Measurements from ENCODE around the gene ZSWIM5. TPM values are rescaled to one million over a fixed set of nuclear protein-coding genes. Genes with fewer than 3 reads are reported as not detected.
"Not testable (repeated sequence)": the region's sequence is repeated elsewhere in the genome, so short reads cannot be mapped to it uniquely, and the experiment has no call there.

ZSWIM5 gene
- total RNA-seq, 6 experiments from 2014 or later: 0.03 to 0.05 TPM; not detected in 4

GRCh38 chr1:45177452-45177851 is 29.0 kb downstream of the ZSWIM5 start:
- peaks cover 4% of the 10 kb centered on the region for H3K27me3 Mint-ChIP-seq (ENCODE audit: insufficient read depth)
- H3K27ac Mint-ChIP-seq: no peak overlapping the region
- H3K4me1 Mint-ChIP-seq (ENCODE audit: low read depth): no peaks in the 10 kb centered on the region
- peaks cover 13% of the 10 kb centered on the region for H3K9me3 Mint-ChIP-seq
- H3K36me3 Mint-ChIP-seq (ENCODE audit: low read depth): peaks cover 6% of the 10 kb centered on the region
- TF ChIP-seq, protein P1, sequence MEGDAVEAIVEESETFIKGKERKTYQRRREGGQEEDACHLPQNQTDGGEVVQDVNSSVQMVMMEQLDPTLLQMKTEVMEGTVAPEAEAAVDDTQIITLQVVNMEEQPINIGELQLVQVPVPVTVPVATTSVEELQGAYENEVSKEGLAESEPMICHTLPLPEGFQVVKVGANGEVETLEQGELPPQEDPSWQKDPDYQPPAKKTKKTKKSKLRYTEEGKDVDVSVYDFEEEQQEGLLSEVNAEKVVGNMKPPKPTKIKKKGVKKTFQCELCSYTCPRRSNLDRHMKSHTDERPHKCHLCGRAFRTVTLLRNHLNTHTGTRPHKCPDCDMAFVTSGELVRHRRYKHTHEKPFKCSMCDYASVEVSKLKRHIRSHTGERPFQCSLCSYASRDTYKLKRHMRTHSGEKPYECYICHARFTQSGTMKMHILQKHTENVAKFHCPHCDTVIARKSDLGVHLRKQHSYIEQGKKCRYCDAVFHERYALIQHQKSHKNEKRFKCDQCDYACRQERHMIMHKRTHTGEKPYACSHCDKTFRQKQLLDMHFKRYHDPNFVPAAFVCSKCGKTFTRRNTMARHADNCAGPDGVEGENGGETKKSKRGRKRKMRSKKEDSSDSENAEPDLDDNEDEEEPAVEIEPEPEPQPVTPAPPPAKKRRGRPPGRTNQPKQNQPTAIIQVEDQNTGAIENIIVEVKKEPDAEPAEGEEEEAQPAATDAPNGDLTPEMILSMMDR (IDR thresholded peaks at IDR 0.05): no peak
- H3K4me3 Mint-ChIP-seq: no peak overlapping the region
- DNase-seq: no peak

- H3K9me3 Mint-ChIP-seq: no peaks in the 10 kb centered on the region
- no peak overlapping the region for H3K4me3 Mint-ChIP-seq
- H3K36me3 Mint-ChIP-seq (ENCODE audit: low read depth): no peaks in the 10 kb centered on the region
- no peak for DNase-seq
- H3K27me3 Mint-ChIP-seq (ENCODE audit: insufficient read depth): peaks cover 3% of the 10 kb centered on the region; the same call in 1 of the 2 replicates
- no peaks in the 10 kb centered on the region for H3K4me1 Mint-ChIP-seq (ENCODE audit: low read depth)
- TF ChIP-seq, protein P1 (IDR thresholded peaks at IDR 0.05): no peak
- no peak overlapping the region for H3K27ac Mint-ChIP-seq
Observed at GRCh38 chr1:45172764-45173163, 33.6 kb downstream of the ZSWIM5 start.

GRCh38 chr1:45172005-45172404 is 34.4 kb downstream of the ZSWIM5 start:
- DNase-seq: no peak
- no peaks in the 10 kb centered on the region for H3K36me3 Mint-ChIP-seq (ENCODE audit: low read depth)
- no peak overlapping the region for H3K27ac Mint-ChIP-seq
- TF ChIP-seq, protein P1 (IDR thresholded peaks at IDR 0.05): no peak
- H3K27me3 Mint-ChIP-seq (ENCODE audit: insufficient read depth): peaks cover 3% of the 10 kb centered on the region; the same call in 1 of the 2 replicates
- no peaks in the 10 kb centered on the region for H3K4me1 Mint-ChIP-seq (ENCODE audit: low read depth)
- no peaks in the 10 kb centered on the region for H3K9me3 Mint-ChIP-seq
- no peak overlapping the region for H3K4me3 Mint-ChIP-seq

DNA sequence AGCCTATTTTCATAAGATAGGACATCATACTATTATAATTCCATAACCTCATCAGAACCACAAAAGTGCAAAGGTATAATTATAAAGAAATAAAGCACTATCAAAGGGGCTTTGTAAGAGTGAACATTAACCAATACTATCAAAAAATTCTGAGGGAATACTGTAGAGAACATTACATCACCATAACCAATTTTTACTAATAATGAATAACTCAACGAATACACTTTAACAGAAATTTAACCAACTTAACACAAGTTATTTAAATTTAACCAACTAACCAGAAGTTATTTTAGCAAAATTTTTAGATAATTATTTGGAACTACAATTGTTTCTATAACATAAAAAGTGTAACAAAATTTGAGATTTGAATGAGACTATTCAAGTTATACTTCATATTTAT is 34.8 kb downstream of the ZSWIM5 start:
- Mint-ChIP-seq H3K4me3 (no peak overlapping the region), H3K9me3 (no peaks in the 10 kb centered on the region), H3K27me3 (ENCODE audit: insufficient read depth) (no peaks in the 10 kb centered on the region), H3K36me3 (ENCODE audit: low read depth) (no peaks in the 10 kb centered on the region), H3K4me1 (ENCODE audit: low read depth) (no peaks in the 10 kb centered on the region), H3K27ac (no peak overlapping the region)
- TF ChIP-seq, protein P1 (IDR thresholded peaks at IDR 0.05): no peak
- no peak for DNase-seq

- no peak for DNase-seq
- no peaks in the 10 kb centered on the region for H3K36me3 Mint-ChIP-seq (ENCODE audit: low read depth)
- H3K4me3 Mint-ChIP-seq: no peak overlapping the region
- no peak overlapping the region for H3K27ac Mint-ChIP-seq
- TF ChIP-seq, protein P1 (IDR thresholded peaks at IDR 0.05): no peak
- no peaks in the 10 kb centered on the region; the same call in 1 of the 2 replicates for H3K27me3 Mint-ChIP-seq (ENCODE audit: insufficient read depth)
- H3K9me3 Mint-ChIP-seq: no peaks in the 10 kb centered on the region
- no peaks in the 10 kb centered on the region for H3K4me1 Mint-ChIP-seq (ENCODE audit: low read depth)
Observed at GRCh38 chr1:45170151-45170742, 36.2 kb downstream of the ZSWIM5 start.

DNA sequence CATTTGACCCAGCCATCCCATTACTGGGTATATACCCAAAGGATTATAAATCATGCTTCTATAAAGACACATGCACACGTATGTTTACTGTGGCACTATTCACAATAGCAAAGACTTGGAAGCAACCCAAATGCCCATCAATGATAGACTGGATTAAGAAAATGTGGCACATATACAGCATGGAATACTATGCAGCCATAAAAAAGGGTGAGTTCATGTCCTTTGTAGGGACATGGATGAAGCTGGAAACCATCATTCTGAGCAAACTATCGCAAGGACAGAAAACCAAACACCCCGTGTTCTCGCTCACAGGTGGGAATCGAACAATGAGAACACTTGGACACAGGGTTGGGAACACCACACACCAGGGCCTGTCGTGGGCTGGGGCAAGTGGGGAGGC is 38.5 kb downstream of the ZSWIM5 start:
- H3K27ac Mint-ChIP-seq; H3K4me3 Mint-ChIP-seq; H3K4me1 Mint-ChIP-seq (ENCODE audit: low read depth); H3K27me3 Mint-ChIP-seq (ENCODE audit: insufficient read depth); H3K36me3 Mint-ChIP-seq (ENCODE audit: low read depth); DNase-seq: not testable (repeated sequence)
- H3K9me3 Mint-ChIP-seq: peaks cover 13% of the 10 kb centered on the region

DNA sequence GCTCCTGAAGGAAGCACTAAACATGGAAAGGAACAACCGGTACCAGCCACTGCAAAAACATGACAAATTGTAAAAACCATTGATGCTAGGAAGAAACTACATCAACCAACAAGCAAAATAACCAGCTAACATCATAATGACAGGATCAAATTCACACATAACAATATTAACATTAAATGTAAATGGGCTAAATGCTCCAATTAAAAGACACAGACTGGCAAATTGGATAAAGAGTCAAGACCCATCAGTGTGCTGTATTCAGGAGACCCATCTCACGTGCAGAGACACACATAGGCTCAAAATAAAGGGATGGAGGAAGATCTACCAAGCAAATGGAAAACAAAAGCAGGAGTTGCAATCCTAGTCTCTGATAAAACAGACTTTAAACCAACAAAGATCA is 42.1 kb downstream of the ZSWIM5 start:
- H3K36me3 Mint-ChIP-seq (ENCODE audit: low read depth); H3K4me1 Mint-ChIP-seq (ENCODE audit: low read depth); H3K4me3 Mint-ChIP-seq; H3K27ac Mint-ChIP-seq; DNase-seq; H3K27me3 Mint-ChIP-seq (ENCODE audit: insufficient read depth): not testable (repeated sequence)
- H3K9me3 Mint-ChIP-seq: peaks cover 13% of the 10 kb centered on the region

DNA sequence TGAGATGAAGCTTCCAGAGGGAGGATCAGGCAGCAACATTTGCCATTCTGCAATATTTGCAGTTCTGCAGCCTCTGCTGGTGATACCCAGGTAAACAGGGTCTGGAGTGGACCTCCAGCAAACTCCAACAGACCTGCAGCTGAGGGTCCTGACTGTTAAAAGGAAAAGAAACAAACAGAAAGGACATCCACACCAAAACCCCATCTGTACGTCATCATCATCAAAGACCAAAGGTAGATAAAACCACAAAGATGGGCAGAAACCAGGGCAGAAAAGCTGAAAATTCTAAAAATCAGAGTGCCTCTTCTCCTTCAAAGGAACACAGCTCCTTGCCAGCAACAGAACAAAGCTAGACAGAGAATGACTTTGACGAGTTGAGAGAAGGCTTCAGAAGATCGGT is 43.3 kb downstream of the ZSWIM5 start:
- DNase-seq; H3K4me1 Mint-ChIP-seq (ENCODE audit: low read depth); H3K27me3 Mint-ChIP-seq (ENCODE audit: insufficient read depth); H3K4me3 Mint-ChIP-seq; H3K27ac Mint-ChIP-seq; H3K36me3 Mint-ChIP-seq (ENCODE audit: low read depth): not testable (repeated sequence)
- H3K9me3 Mint-ChIP-seq: peaks cover 13% of the 10 kb centered on the region

Measured in HFFc6 (cell line).